ENCODE data around the gene LYST. TPM values are rescaled to one million over a fixed set of nuclear protein-coding genes. Genes with fewer than 3 reads are reported as not detected.

The LYST gene
- total and polyA plus RNA-seq, 2 of the 8 experiments (the other 6 are each of a cell fraction or from before 2014, with no cell fraction given), result 0.29 to 0.58 TPM

GRCh38 chr1:235617140-235617539 is 249.6 kb downstream of the LYST start:
- no peak for TF ChIP-seq EGR1 (IDR thresholded peaks at IDR 0.05; ENCODE audit: borderline replicate concordance, low read depth, low read length)
- Histone ChIP-seq H2BK15ac (ENCODE audit: low read length) (no peak overlapping the region), H3K4me3 (ENCODE audit: extremely low read depth in 1 of 4, insufficient read depth in 2 of 4, low read depth in 3 of 4, low read length in 4 of 4) (no peak overlapping the region), H3K36me3 (ENCODE audit: control insufficient read depth in 2 of 4, insufficient read depth in 4 of 4, low read length in 3 of 4) (peaks cover 0 to 3% (median 1%) of the 10 kb centered on the region in 4 experiments; a peak in 3 of 8 replicates), H3K9me3 (ENCODE audit: insufficient read depth in 2 of 2, low read depth in 1 of 2, low read length in 1 of 2) (no peaks in the 10 kb centered on the region), H3K9ac (replicated peaks in 1 of 4; ENCODE audit: extremely low read depth in 1 of 4, low read depth in 3 of 4, low read length in 3 of 4) (no peak overlapping the region), H2BK12ac (ENCODE audit: low read depth, low read length) (no peak overlapping the region), H3K4ac (replicated peaks; ENCODE audit: insufficient read length, low read depth, low read length) (no peak overlapping the region), H3K79me2 (ENCODE audit: control insufficient read depth in 1 of 2, insufficient read depth in 2 of 2, low read length in 2 of 2) (peaks cover 0 to 14% of the 10 kb centered on the region in 2 experiments; a peak in 1 of 4 replicates), H3K4me2 (ENCODE audit: insufficient read depth in 1 of 2, low read depth in 2 of 2, low read length in 2 of 2) (no peak overlapping the region), H3K56ac (replicated peaks; ENCODE audit: insufficient read length, low read depth, low read length) (no peak overlapping the region), H3K23ac (ENCODE audit: insufficient read length) (no peak overlapping the region), H3K27me3 (replicated peaks in 1 of 4; ENCODE audit: control insufficient read depth in 3 of 4, extremely low read depth in 1 of 4, insufficient read depth in 3 of 4, low read length in 3 of 4) (no peaks in the 10 kb centered on the region), H4K91ac (replicated peaks; ENCODE audit: insufficient read length, low read length) (no peak overlapping the region), H2BK120ac (replicated peaks; ENCODE audit: low read depth, low read length) (no peak overlapping the region), H4K5ac (ENCODE audit: insufficient read length, low read depth, low read length) (no peak overlapping the region), H2BK20ac (ENCODE audit: low read length) (no peak overlapping the region), H3K14ac (ENCODE audit: insufficient read length) (no peak overlapping the region), H2AK5ac (ENCODE audit: low read depth, low read length) (no peak overlapping the region), H2AFZ (ENCODE audit: low read length) (no peak overlapping the region), H3K18ac (ENCODE audit: extremely low read depth, low read length) (no peak overlapping the region), H3K23me2 (ENCODE audit: low read depth, low read length) (no peaks in the 10 kb centered on the region), H2BK5ac (ENCODE audit: low read depth, low read length) (no peak overlapping the region), H3K4me1 (replicated peaks in 1 of 4; ENCODE audit: control insufficient read depth in 3 of 4, insufficient read depth in 4 of 4, low read length in 3 of 4) (no peaks in the 10 kb centered on the region), H3K79me1 (ENCODE audit: low read depth, low read length) (peaks cover 2% of the 10 kb centered on the region; the same call in 1 of the 2 replicates), H4K8ac (ENCODE audit: extremely low read depth, insufficient read depth, low read length) (no peak overlapping the region), H4K20me1 (replicated peaks in 1 of 2; ENCODE audit: control insufficient read depth in 1 of 2, insufficient read depth in 2 of 2, low read length in 2 of 2) (no peaks in the 10 kb centered on the region), H3K27ac (ENCODE audit: low read depth, low read length) (no peak overlapping the region)
- ChIA-PET CTCF (ENCODE audit: partially characterized antibody) (interaction anchor here (1.2 to 2.5 kb wide), 4 partner anchors 16 to 167 kb away, joined by 3 to 17 read pairs (median 4); no protein-coding TSS in a partner anchor), POLR2A (ENCODE audit: partially characterized antibody) (interaction anchor here (1.1 kb wide), 1 partner anchor 13 kb away, joined by 3 read pairs; no protein-coding TSS in a partner anchor)
- DNase-seq (ENCODE audit: low read depth in 1 of 2, low spot score in 2 of 2), result no peak
- no peak for FAIRE-seq
- WGBS, 2 experiments (ENCODE audit: extremely low coverage in 1 of 2, insufficient coverage in 1 of 2, insufficient read length in 1 of 2, insufficient replicate concordance in 2 of 2, low coverage in 1 of 2, low lambda C conversion rate in 2 of 2, missing lambda C conversion rate in 1 of 2), result 90% methylated on average over 3 of the region's 3 CpGs; no CpG with 5 or more reads in 1 of the 2 experiments

Measured in H1 (cell line).